GM18909 (cell line): Measurements from ENCODE around the gene TXNRD2.

Experiments used
- ATAC-seq: cut with Tn5 transposase; IDR thresholded peaks from one replicate; pipeline ENCODE4 v1.9.1; 2021; ENCODE audit warnings: mild to moderate bottlenecking; ENCODE audit not compliant: unreplicated experiment, poor library complexity

TXNRD2 gene

GRCh38 chr22:19981171-19981960, 39.7 kb upstream of the TXNRD2 start:
- ATAC-seq = no peak

- no peak for ATAC-seq
Observed at GRCh38 chr22:19980766-19981165, 39.1 kb upstream of the TXNRD2 start.

- no peak for ATAC-seq
Observed at GRCh38 chr22:19979712-19980493, 38.3 kb upstream of the TXNRD2 start.

GRCh38 chr22:19978748-19979147, 37.1 kb upstream of the TXNRD2 start:
- ATAC-seq = no peak

GRCh38 chr22:19977296-19978243, 36.0 kb upstream of the TXNRD2 start:
- ATAC-seq = no peak

- no peak for ATAC-seq
Observed at GRCh38 chr22:19976671-19977070, 35.1 kb upstream of the TXNRD2 start.

- no peak for ATAC-seq
Observed at GRCh38 chr22:19975707-19976035, 34.1 kb upstream of the TXNRD2 start.

GRCh38 chr22:19974935-19975706, 33.5 kb upstream of the TXNRD2 start:
- no peak for ATAC-seq

GRCh38 chr22:19974268-19974861, 32.7 kb upstream of the TXNRD2 start:
- ATAC-seq = no peak

- ATAC-seq = no peak
Observed at GRCh38 chr22:19973551-19974267, 32.1 kb upstream of the TXNRD2 start.

GRCh38 chr22:19972652-19973550, 31.3 kb upstream of the TXNRD2 start:
- no peak for ATAC-seq

- ATAC-seq = no peak
Observed at GRCh38 chr22:19972251-19972650, 30.6 kb upstream of the TXNRD2 start.

GRCh38 chr22:19971276-19972124, 29.9 kb upstream of the TXNRD2 start:
- no peak for ATAC-seq

- no peak for ATAC-seq
Observed at GRCh38 chr22:19970479-19971275, 29.1 kb upstream of the TXNRD2 start.

- ATAC-seq = no peak
Observed at GRCh38 chr22:19970031-19970478, 28.4 kb upstream of the TXNRD2 start.
